HepG2 (cell line): ENCODE data around the gene BST2. TPM values are rescaled to one million over a fixed set of nuclear protein-coding genes. Genes with fewer than 3 reads are reported as not detected.
A peak's percentile ranks its signal among the peaks of the same experiment; 100 is the strongest.

Experiments
- ISL2 ChIP-seq: sonication (generic); formaldehyde crosslinking; IDR thresholded peaks from 2 replicates; pipeline ENCODE4 v1.5.0; 2020; ENCODE audit warnings: missing genetic modification reagents
- KLF12 ChIP-seq: sonication (generic); formaldehyde crosslinking; IDR thresholded peaks from 2 replicates; pipeline ENCODE4 v1.4.0; 2020; ENCODE audit warnings: missing genetic modification reagents, borderline replicate concordance
- LCORL ChIP-seq, 2 experiments: fragments of 450-650 bp in 1 of 2; sonication (generic) in 1 of 2; formaldehyde crosslinking in 1 of 2; IDR thresholded peaks; 2 replicates each; pipeline versions ENCODE4 v1.5.0 to v1.6.1; 2017 to 2020; ENCODE audit warnings: antibody characterized with exemption in 1 of 2, missing genetic modification reagents in 1 of 2
- MED1 ChIP-seq: sonication (generic); formaldehyde crosslinking; IDR thresholded peaks from 2 replicates; pipeline ENCODE4 v1.4.0; 2020; ENCODE audit warnings: missing genetic modification reagents
- MYC ChIP-seq: sonication (generic); formaldehyde crosslinking; IDR thresholded peaks from 2 replicates; pipeline ENCODE4 v1.9.0; 2021; ENCODE audit warnings: missing genetic modification reagents, borderline replicate concordance
- NCOA5 ChIP-seq: sonication (generic); formaldehyde crosslinking; IDR thresholded peaks from 2 replicates; pipeline ENCODE4 v1.4.0; 2020; ENCODE audit warnings: missing genetic modification reagents
- PHF5A ChIP-seq: IDR thresholded peaks from one replicate; pipeline ENCODE4 v1.6.1; 2018; ENCODE audit warnings: low read depth, missing genetic modification reagents; ENCODE audit not compliant: unreplicated experiment
- POGZ ChIP-seq: sonication (generic); formaldehyde crosslinking; IDR thresholded peaks from 2 replicates; pipeline ENCODE4 v1.4.0; 2020; ENCODE audit warnings: mild to moderate bottlenecking, missing genetic modification reagents
- REPIN1 ChIP-seq: sonication (generic); formaldehyde crosslinking; IDR thresholded peaks from 2 replicates; pipeline ENCODE4 v1.8.0; 2022; ENCODE audit warnings: missing genetic modification reagents, low read depth, mild to moderate bottlenecking, borderline replicate concordance
- RXRB ChIP-seq: IDR thresholded peaks from 2 replicates; pipeline ENCODE4 v1.6.1; 2016; ENCODE audit warnings: borderline replicate concordance, missing genetic modification reagents, missing compliant biosample characterization
- SAFB2 ChIP-seq: sonication (generic); formaldehyde crosslinking; IDR thresholded peaks from 2 replicates; pipeline ENCODE4 v1.5.1; 2020; ENCODE audit warnings: missing genetic modification reagents, low read depth, mild to moderate bottlenecking, borderline replicate concordance
- TEAD2 ChIP-seq: sonication (generic); formaldehyde crosslinking; IDR thresholded peaks from 2 replicates; pipeline ENCODE4 v1.9.0; 2021; ENCODE audit warnings: missing genetic modification reagents
- UBTF ChIP-seq: sonication (generic); formaldehyde crosslinking; IDR thresholded peaks from 2 replicates; pipeline ENCODE4 v1.4.0; 2020; ENCODE audit warnings: mild to moderate bottlenecking, missing genetic modification reagents
- ZBTB20 ChIP-seq: sonication (generic); formaldehyde crosslinking; IDR thresholded peaks from 2 replicates; pipeline ENCODE4 v1.8.1; 2023; ENCODE audit warnings: missing genetic modification reagents, low read depth, mild to moderate bottlenecking, borderline replicate concordance
- ZFYVE20 ChIP-seq: sonication (generic); formaldehyde crosslinking; IDR thresholded peaks from 2 replicates; pipeline ENCODE4 v1.8.0; 2023; ENCODE audit warnings: low read depth, mild to moderate bottlenecking, moderate library complexity, missing genetic modification reagents, borderline replicate concordance
- ZNF362 ChIP-seq: sonication (generic); formaldehyde crosslinking; IDR thresholded peaks from 2 replicates; pipeline ENCODE4 v1.4.0; 2020; ENCODE audit warnings: missing genetic modification reagents, mild to moderate bottlenecking, borderline replicate concordance
- ZNF569 ChIP-seq: sonication (generic); formaldehyde crosslinking; IDR thresholded peaks from 2 replicates; pipeline ENCODE4 v1.5.0; 2020; ENCODE audit warnings: mild to moderate bottlenecking, missing genetic modification reagents, moderate library complexity, borderline replicate concordance
- polyA plus RNA-seq, 8 experiments: library from polyadenylated mRNA; depleted of rRNA in 3 of 8; stranded (reverse) in 7 of 8; unstranded in 1 of 8; fragments of >200 nt; fragmentation: Illumina TruSeq in 4 of 8; extraction: Trizol in 4 of 8; gene quantifications; 2 replicates each; pipeline versions ENCODE4 v1.2.1 to v1.2.3, GENCODE V29; 2011 to 2016; ENCODE audit warnings: low read depth in 4 of 8, missing spikeins in 1 of 8, mixed read lengths in 1 of 8; ENCODE audit not compliant: insufficient read depth in 1 of 8
- total RNA-seq, 5 experiments: library from RNA; depleted of rRNA; stranded (reverse); fragments of >200 nt; fragmentation: Illumina TruSeq; extraction: Trizol; gene quantifications; 2 replicates each; pipeline ENCODE4 v1.2.3, GENCODE V29; 2016; ENCODE audit warnings: low read depth in 1 of 5
- TF ChIP-seq, protein P1 (sequence below): sonication (generic); formaldehyde crosslinking; IDR thresholded peaks from 2 replicates; pipeline ENCODE4 v1.5.1; 2020; ENCODE audit warnings: missing genetic modification reagents, mild to moderate bottlenecking, borderline replicate concordance
- TF ChIP-seq, protein P2 (sequence below): sonication (generic); formaldehyde crosslinking; IDR thresholded peaks from 2 replicates; pipeline ENCODE4 v1.5.1; 2020; ENCODE audit warnings: mild to moderate bottlenecking, missing genetic modification reagents, moderate library complexity

The BST2 gene
- total and polyA plus RNA-seq, 2 of the 13 experiments (the other 11 are each of a cell fraction or from before 2014, with no cell fraction given): 58.8 to 93.8 TPM

- TF ChIP-seq ISL2 (CRISPR knock-in tag) (0 out of 2 replicates have a peak, but pooled peaks have one; percentile 35), SAFB2 (peak; percentile 86; the same call in 1 of the 2 replicates), NCOA5 (CRISPR knock-in tag) (no peak), RXRB (CRISPR knock-in tag) (no peak), LCORL (IDR thresholded peaks at IDR 0.05) (no peak), LCORL (CRISPR knock-in tag; IDR thresholded peaks at IDR 0.05) (peak; percentile 32; the same call in 1 of the 2 replicates), UBTF (CRISPR knock-in tag) (peak; percentile 34; the same call in 1 of the 2 replicates), ZBTB20 (no peak), REPIN1 (CRISPR knock-in tag) (peak; percentile 68), ZNF569 (CRISPR knock-in tag) (no peak), TEAD2 (CRISPR knock-in tag) (no peak), MED1 (CRISPR knock-in tag) (peak; percentile 15; the same call in 1 of the 2 replicates), KLF12 (CRISPR knock-in tag) (peak; percentile 66; the same call in 1 of the 2 replicates), PHF5A (CRISPR knock-in tag) (peak; percentile 49), ZFYVE20 (CRISPR knock-in tag) (no peak), POGZ (CRISPR knock-in tag) (peak; percentile 62), ZNF362 (no peak), MYC (CRISPR knock-in tag) (peak; percentile 64; the same call in 1 of the 2 replicates)
- TF ChIP-seq, protein P1, sequence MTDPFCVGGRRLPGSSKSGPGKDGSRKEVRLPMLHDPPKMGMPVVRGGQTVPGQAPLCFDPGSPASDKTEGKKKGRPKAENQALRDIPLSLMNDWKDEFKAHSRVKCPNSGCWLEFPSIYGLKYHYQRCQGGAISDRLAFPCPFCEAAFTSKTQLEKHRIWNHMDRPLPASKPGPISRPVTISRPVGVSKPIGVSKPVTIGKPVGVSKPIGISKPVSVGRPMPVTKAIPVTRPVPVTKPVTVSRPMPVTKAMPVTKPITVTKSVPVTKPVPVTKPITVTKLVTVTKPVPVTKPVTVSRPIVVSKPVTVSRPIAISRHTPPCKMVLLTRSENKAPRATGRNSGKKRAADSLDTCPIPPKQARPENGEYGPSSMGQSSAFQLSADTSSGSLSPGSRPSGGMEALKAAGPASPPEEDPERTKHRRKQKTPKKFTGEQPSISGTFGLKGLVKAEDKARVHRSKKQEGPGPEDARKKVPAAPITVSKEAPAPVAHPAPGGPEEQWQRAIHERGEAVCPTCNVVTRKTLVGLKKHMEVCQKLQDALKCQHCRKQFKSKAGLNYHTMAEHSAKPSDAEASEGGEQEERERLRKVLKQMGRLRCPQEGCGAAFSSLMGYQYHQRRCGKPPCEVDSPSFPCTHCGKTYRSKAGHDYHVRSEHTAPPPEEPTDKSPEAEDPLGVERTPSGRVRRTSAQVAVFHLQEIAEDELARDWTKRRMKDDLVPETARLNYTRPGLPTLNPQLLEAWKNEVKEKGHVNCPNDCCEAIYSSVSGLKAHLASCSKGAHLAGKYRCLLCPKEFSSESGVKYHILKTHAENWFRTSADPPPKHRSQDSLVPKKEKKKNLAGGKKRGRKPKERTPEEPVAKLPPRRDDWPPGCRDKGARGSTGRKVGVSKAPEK (CRISPR knock-in tag): no peak
- TF ChIP-seq, protein P2, sequence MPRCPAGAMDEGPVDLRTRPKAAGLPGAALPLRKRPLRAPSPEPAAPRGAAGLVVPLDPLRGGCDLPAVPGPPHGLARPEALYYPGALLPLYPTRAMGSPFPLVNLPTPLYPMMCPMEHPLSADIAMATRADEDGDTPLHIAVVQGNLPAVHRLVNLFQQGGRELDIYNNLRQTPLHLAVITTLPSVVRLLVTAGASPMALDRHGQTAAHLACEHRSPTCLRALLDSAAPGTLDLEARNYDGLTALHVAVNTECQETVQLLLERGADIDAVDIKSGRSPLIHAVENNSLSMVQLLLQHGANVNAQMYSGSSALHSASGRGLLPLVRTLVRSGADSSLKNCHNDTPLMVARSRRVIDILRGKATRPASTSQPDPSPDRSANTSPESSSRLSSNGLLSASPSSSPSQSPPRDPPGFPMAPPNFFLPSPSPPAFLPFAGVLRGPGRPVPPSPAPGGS (CRISPR knock-in tag): peak; percentile 58; the same call in 1 of the 2 replicates
Observed at GRCh38 chr19:17390665-17391370, 14.6 kb downstream of the BST2 start (continued).
